OCI-LY7 (cell line): Measurements from ENCODE around the gene SPAG16. TPM values are rescaled to one million over a fixed set of nuclear protein-coding genes. Genes with fewer than 3 reads are reported as not detected.

Experiments used
- BruUV-seq: library from RNA; stranded (reverse); fragments of 400-500 nt; replicated peaks from 2 replicates; lab custom pipeline; 2021; lab: Mats Ljungman, UMichigan
- CTCF ChIA-PET: fragments of 300-600 bp; sonication (Branson Sonifier 250); formaldehyde crosslinking; loops from one replicate; lab custom pipeline; 2022; ENCODE audit warnings: antibody characterized with exemption; ENCODE audit not compliant: unreplicated experiment; lab: Charles Lee
- POLR2A ChIA-PET: fragments of 300-600 bp; sonication (Branson Sonifier 250); formaldehyde crosslinking; loops from one replicate; lab custom pipeline; 2022; ENCODE audit warnings: antibody characterized with exemption; lab: Charles Lee
- DNase-seq: peaks from one replicate; pipeline ENCODE4 v3.0.0-alpha.2; 2015; ENCODE audit warnings: low spot score
- H2AFZ ChIP-seq: fragments of 200-600 bp; sonication (generic), shearing (Covaris generic); 2 replicates; pipeline ENCODE4 v1.6.1; 2014; ENCODE audit warnings: mild to moderate bottlenecking, antibody characterized with exemption, low read length, moderate library complexity
- H3K27ac ChIP-seq: fragments of 200-600 bp; sonication (generic); 2 replicates; pipeline ENCODE4 v1.5.1; 2014; ENCODE audit warnings: mixed run types, low read depth, mild to moderate bottlenecking, moderate library complexity, low read length, inconsistent platforms; ENCODE audit not compliant: poor library complexity, severe bottlenecking
- H3K36me3 ChIP-seq: fragments of 200-600 bp; sonication (generic); 2 replicates; pipeline ENCODE4 v1.6.1; 2014; ENCODE audit warnings: mild to moderate bottlenecking, antibody characterized with exemption, low read length, moderate library complexity, mixed read lengths; ENCODE audit not compliant: insufficient read depth
- H3K4me1 ChIP-seq: fragments of 200-600 bp; sonication (generic); 2 replicates; pipeline ENCODE4 v1.5.1; 2014; ENCODE audit warnings: mild to moderate bottlenecking, low read length; ENCODE audit not compliant: insufficient read depth, poor library complexity, severe bottlenecking
- H3K4me2 ChIP-seq: fragments of 200-600 bp; sonication (generic); 2 replicates; pipeline ENCODE4 v1.6.1; 2014; ENCODE audit warnings: mild to moderate bottlenecking, low read length
- H3K4me3 ChIP-seq: fragments of 200-600 bp; sonication (generic); 2 replicates; pipeline ENCODE4 v1.5.1; 2014; ENCODE audit warnings: mild to moderate bottlenecking, low read depth, low read length; ENCODE audit not compliant: poor library complexity, severe bottlenecking
- H3K79me2 ChIP-seq: fragments of 200-600 bp; sonication (generic); 2 replicates; pipeline ENCODE4 v1.6.1; 2016; ENCODE audit warnings: low read depth, mild to moderate bottlenecking, low read length, moderate library complexity, mixed read lengths; ENCODE audit not compliant: insufficient read depth
- H3K9me2 ChIP-seq: fragments of 200-600 bp; sonication (generic); 2 replicates; pipeline ENCODE4 v1.6.1; 2016; ENCODE audit warnings: mild to moderate bottlenecking, low read length, mixed read lengths; ENCODE audit not compliant: insufficient read depth
- H3K9me3 ChIP-seq: fragments of 200-600 bp; sonication (generic); 2 replicates; pipeline ENCODE4 v1.6.1; 2014; ENCODE audit warnings: mild to moderate bottlenecking, mixed run types, low read length, mixed read lengths
- H4K20me1 ChIP-seq: fragments of 200-600 bp; sonication (generic); 2 replicates; pipeline ENCODE4 v1.6.1; 2014; ENCODE audit warnings: mild to moderate bottlenecking, antibody characterized with exemption, low read length, moderate library complexity, mixed read lengths; ENCODE audit not compliant: insufficient read depth
- CTCF ChIP-seq: fragments of 200-600 bp; sonication (generic); conservative IDR thresholded peaks from 2 replicates; pipeline ENCODE4 v1.5.1; 2014; ENCODE audit warnings: mild to moderate bottlenecking, antibody characterized with exemption, low read length, moderate library complexity, mixed read lengths
- EZH2phosphoT487 ChIP-seq: fragments of 200-600 bp; sonication (generic); IDR thresholded peaks from 2 replicates; pipeline ENCODE4 v1.6.1; 2018; ENCODE audit warnings: low read depth, borderline replicate concordance, mild to moderate bottlenecking, mixed run types, antibody characterized with exemption, low read length, moderate library complexity, mixed read lengths
- intact Hi-C: fragments of 100-400 bp; cut with micrococcal nuclease; formaldehyde crosslinking; loops from one replicate; pipeline ENCODE4 v1.10.0; 2022; ENCODE audit not compliant: unreplicated experiment
- total RNA-seq, 2 experiments: library from RNA; depleted of rRNA in 1 of 2; stranded (reverse); fragments of >200 nt in 1 of 2; shearing (Covaris generic) in 1 of 2; gene quantifications; 2 replicates each; pipeline ENCODE4 v1.2.3, GENCODE V29; 2014 to 2022

The SPAG16 gene
- total RNA-seq, 2 experiments from 2014 or later = 22.1 to 24.2 TPM

- H3K4me3 ChIP-seq = no peak overlapping the region
- H2AFZ ChIP-seq = no peak overlapping the region
- intact Hi-C loops = no loop called here
- no TSS peak for BruUV-seq
- TF ChIP-seq EZH2phosphoT487 (no peak), CTCF (no peak)
- H3K9me2 ChIP-seq = no peaks in the 10 kb centered on the region
- ChIA-PET POLR2A (no interaction called here), CTCF (no interaction called here)
- no peak for DNase-seq
- no peaks in the 10 kb centered on the region for H3K36me3 ChIP-seq
- no peaks in the 10 kb centered on the region for H3K79me2 ChIP-seq
- H3K4me1 ChIP-seq = no peaks in the 10 kb centered on the region
- H3K4me2 ChIP-seq = no peak overlapping the region
- H4K20me1 ChIP-seq = no peaks in the 10 kb centered on the region
- no peaks in the 10 kb centered on the region for H3K9me3 ChIP-seq
- no peak overlapping the region for H3K27ac ChIP-seq
Observed at GRCh38 chr2:214293593-214293992, 1009.3 kb downstream of the SPAG16 start.

GRCh38 chr2:214294426-214294825, 1010.2 kb downstream of the SPAG16 start:
- H3K27ac ChIP-seq = no peak overlapping the region
- TF ChIP-seq CTCF = no peak
- no peak for TF ChIP-seq EZH2phosphoT487
- ChIA-PET POLR2A (no interaction called here), CTCF (no interaction called here)
- no peaks in the 10 kb centered on the region for H4K20me1 ChIP-seq
- H3K36me3 ChIP-seq = no peaks in the 10 kb centered on the region
- no peaks in the 10 kb centered on the region for H3K79me2 ChIP-seq
- H2AFZ ChIP-seq = no peak overlapping the region
- DNase-seq = no peak
- no TSS peak for BruUV-seq
- no peaks in the 10 kb centered on the region for H3K4me1 ChIP-seq
- intact Hi-C loops = no loop called here
- no peak overlapping the region for H3K4me3 ChIP-seq
- H3K4me2 ChIP-seq = no peak overlapping the region
- no peaks in the 10 kb centered on the region for H3K9me2 ChIP-seq
- no peaks in the 10 kb centered on the region for H3K9me3 ChIP-seq

GRCh38 chr2:214297423-214297822, 1013.2 kb downstream of the SPAG16 start:
- intact Hi-C loops = no loop called here
- CTCF ChIA-PET = no interaction called here

More at GRCh38 chr2:214297423-214297822, 1013.2 kb downstream of the SPAG16 start:
- POLR2A ChIA-PET = interaction anchor here (0.7 kb wide), 2 partner anchors 86 to 1632 kb away, joined by 3 read pairs; no protein-coding TSS in a partner anchor
- DNase-seq = no peak
- no peaks in the 10 kb centered on the region for H3K36me3 ChIP-seq
- no peak overlapping the region for H3K4me3 ChIP-seq
- H3K4me2 ChIP-seq = no peak overlapping the region
- TF ChIP-seq CTCF (no peak), EZH2phosphoT487 (no peak)
- H3K79me2 ChIP-seq = no peaks in the 10 kb centered on the region
- no peaks in the 10 kb centered on the region for H3K9me2 ChIP-seq
- no TSS peak for BruUV-seq
- H2AFZ ChIP-seq = no peak overlapping the region
- no peak overlapping the region for H3K27ac ChIP-seq
- H3K9me3 ChIP-seq = no peaks in the 10 kb centered on the region
- H3K4me1 ChIP-seq = no peaks in the 10 kb centered on the region
- H4K20me1 ChIP-seq = no peaks in the 10 kb centered on the region
